Transverse colon (tissue), 4 donors: ENCODE results near the gene CHTF8. TPM values are rescaled to one million over a fixed set of nuclear protein-coding genes. Genes with fewer than 3 reads are reported as not detected.
"Not testable (repeated sequence)": the region's sequence is repeated elsewhere in the genome, so short reads cannot be mapped to it uniquely, and the experiment has no call there.

Experiments
- DNase-seq: peaks from one replicate; pipeline ENCODE4 v3.0.0-alpha.2; 2019
- H3K27ac ChIP-seq, 4 donors: fragments of 200-600 bp; sonication (generic); 2 replicates each; pipeline ENCODE4 v1.5.1; 2016 to 2018; ENCODE audit warnings: inconsistent platforms in 4 of 4
- H3K27me3 ChIP-seq: fragments of 200-600 bp; sonication (generic); 2 replicates; pipeline ENCODE4 v1.5.1; 2017; ENCODE audit warnings: inconsistent platforms
- H3K36me3 ChIP-seq, 4 donors: fragments of 200-600 bp; sonication (generic); 2 replicates each; pipeline ENCODE4 v1.5.1; 2017 to 2019; ENCODE audit warnings: inconsistent platforms in 4 of 4
- H3K4me1 ChIP-seq, 4 donors: fragments of 200-600 bp; sonication (generic); 2 replicates each; pipeline ENCODE4 v1.5.1; 2017 to 2020; ENCODE audit warnings: inconsistent platforms in 4 of 4
- H3K4me3 ChIP-seq, 4 donors: fragments of 200-600 bp; sonication (generic); 1 replicate in 1 of 4; 2 replicates in 3 of 4; pipeline versions ENCODE4 v1.5.1 to v1.6.1; 2017 to 2019; ENCODE audit warnings: inconsistent platforms in 4 of 4
- H3K9me3 ChIP-seq, 2 donors: fragments of 200-600 bp; sonication (generic); 2 replicates each; pipeline ENCODE4 v1.5.1; 2017 to 2019; ENCODE audit warnings: inconsistent platforms in 2 of 2
- CTCF ChIP-seq, 5 experiments: fragments of 200-600 bp in 3 of 5; fragments of 450-650 bp in 2 of 5; sonication (generic) in 3 of 5; IDR thresholded peaks; 1 replicate in 2 of 5; 2 replicates in 3 of 5; pipeline ENCODE4 v1.5.1; 2016 to 2017; ENCODE audit warnings: antibody characterized with exemption in 5 of 5, inconsistent platforms in 3 of 5, mild to moderate bottlenecking in 2 of 5, moderate library complexity in 1 of 5
- EP300 ChIP-seq: sonication (generic); formaldehyde crosslinking; IDR thresholded peaks from one replicate; pipeline ENCODE4 v1.6.1; 2017; ENCODE audit warnings: antibody characterized with exemption, low read depth
- POLR2A ChIP-seq: fragments of 450-650 bp; IDR thresholded peaks from one replicate; pipeline ENCODE4 v1.6.1; 2016; ENCODE audit warnings: antibody characterized with exemption, mild to moderate bottlenecking, moderate library complexity
- POLR2AphosphoS5 ChIP-seq, 3 donors: sonication (generic); formaldehyde crosslinking; IDR thresholded peaks; one replicate each; pipeline ENCODE4 v1.6.1; 2016; ENCODE audit warnings: antibody characterized with exemption in 3 of 3
- WGBS, 2 donors: methylation state at CpG; one replicate each; pipeline ENCODE4 v1.1.5; 2018; ENCODE audit warnings: low coverage in 1 of 2; 5-methylcytosine and 5-hydroxymethylcytosine counted together
- in situ Hi-C, 4 donors: fragments of 200-750 bp; cut with MboI; loops; one replicate each; pipeline versions ENCODE4 v1.15.0 to v1.15.1; 2017; ENCODE audit warnings: low sequenced_read_pairs in 3 of 4, low pct_ligation_motif_present in 1 of 4, low pct_unique_long_range_greater_than_20kb in 1 of 4
- intact Hi-C: fragments of 100-400 bp; cut with DNase I; formaldehyde crosslinking; loops from one replicate; pipeline ENCODE4 v1.15.1; 2023; ENCODE audit warnings: low total_unique reads
- total RNA-seq, 4 donors: library from RNA; depleted of rRNA; stranded (reverse); fragments of >200 nt; gene quantifications; one replicate each; pipeline ENCODE4 v1.1.0, GENCODE V29; 2016

CHTF8 gene
- total RNA-seq, 4 donors from 2014 or later, result 49.2 to 207 (median 68.9) TPM

GRCh38 chr16:69145658-69146057 lies 13.3 kb upstream of the CHTF8 start:
- intact Hi-C loops, result no loop called here
- Histone ChIP-seq H3K27ac (no peak overlapping the region), H3K27me3 (no peaks in the 10 kb centered on the region), H3K36me3 (peaks cover 0 to 26% (median 10%) of the 10 kb centered on the region in 4 donors), H3K4me1 (no peaks in the 10 kb centered on the region), H3K4me3 (no peak overlapping the region), H3K9me3 (no peaks in the 10 kb centered on the region)
- in situ Hi-C loops, result loop anchor here in 1 of 4 donors (10.0 kb wide), 1 partner anchor 139 kb away; no protein-coding TSS in a partner anchor
- TF ChIP-seq EP300 (no peak), POLR2AphosphoS5 (IDR thresholded peaks at IDR 0.05) (no peak), CTCF (IDR thresholded peaks at IDR 0.05) (no peak), POLR2A (no peak)
- WGBS, 2 donors, result 82 to 91% methylated on average over 3 to 4 of the region's 4 CpGs
- no peak for DNase-seq

- in situ Hi-C loops, result loop anchor here in 1 of 4 donors (10.0 kb wide), 1 partner anchor 142 kb away; no protein-coding TSS in a partner anchor
- TF ChIP-seq CTCF (IDR thresholded peaks at IDR 0.05), result peak in 4 of 5 experiments; percentile 26 to 62 (median 36)
- no peak for TF ChIP-seq EP300
- H3K4me3 ChIP-seq, result no peak overlapping the region
- no peaks in the 10 kb centered on the region for H3K9me3 ChIP-seq
- no peak overlapping the region for H3K27ac ChIP-seq
- DNase-seq, result peak; percentile 25
- 82% methylated on average over 11 of the region's 11 CpGs; no CpG with 5 or more reads in 1 of the 2 donors for WGBS, 2 donors
- peaks cover 0 to 42% (median 13%) of the 10 kb centered on the region in 4 donors for H3K36me3 ChIP-seq
- no peaks in the 10 kb centered on the region for H3K27me3 ChIP-seq
- H3K4me1 ChIP-seq, result no peaks in the 10 kb centered on the region
- intact Hi-C loops, result no loop called here
Observed at GRCh38 chr16:69143116-69143515, 10.7 kb upstream of the CHTF8 start.

GRCh38 chr16:69141936-69142335 lies 9.5 kb upstream of the CHTF8 start:
- Histone ChIP-seq H3K27ac (no peak overlapping the region), H3K27me3 (no peaks in the 10 kb centered on the region), H3K4me1 (no peaks in the 10 kb centered on the region), H3K9me3 (no peaks in the 10 kb centered on the region), H3K36me3 (peaks cover 0 to 53% (median 13%) of the 10 kb centered on the region in 4 donors), H3K4me3 (no peak overlapping the region)
- intact Hi-C loops (no loop called here), in situ Hi-C loops (loop anchor here in 1 of 4 donors (10.0 kb wide), 1 partner anchor 143 kb away; no protein-coding TSS in a partner anchor)
- 93% methylated on average over 4 of the region's 4 CpGs; no CpG with 5 or more reads in 1 of the 2 donors for WGBS, 2 donors
- no peak for DNase-seq
- TF ChIP-seq CTCF (IDR thresholded peaks at IDR 0.05), result no peak
- TF ChIP-seq EP300, result no peak
- no peak for TF ChIP-seq POLR2AphosphoS5 (IDR thresholded peaks at IDR 0.05)
- TF ChIP-seq POLR2A, result no peak

- TF ChIP-seq CTCF (IDR thresholded peaks at IDR 0.05), result no peak
- TF ChIP-seq EP300, result no peak
- TF ChIP-seq POLR2AphosphoS5 (IDR thresholded peaks at IDR 0.05), result no peak
- TF ChIP-seq POLR2A, result no peak
Observed at GRCh38 chr16:69141014-69141413, 8.6 kb upstream of the CHTF8 start.

GRCh38 chr16:69139464-69139863 lies 7.1 kb upstream of the CHTF8 start:
- H3K9me3 ChIP-seq, in situ Hi-C loops, H3K27me3 ChIP-seq, H3K4me1 ChIP-seq, H3K4me3 ChIP-seq, DNase-seq, H3K27ac ChIP-seq: not testable (repeated sequence)
- WGBS, 2 donors, result 83 to 94% methylated on average over 6 to 7 of the region's 7 CpGs
- intact Hi-C loops, result loop anchor here (5.0 kb wide), 1 partner anchor 1148 kb away; the partner anchor contains the start of gene AARS1
- H3K36me3 ChIP-seq, result peaks cover 0 to 45% (median 9%) of the 10 kb centered on the region in 4 donors

More at GRCh38 chr16:69141014-69141413, 8.6 kb upstream of the CHTF8 start:
- Histone ChIP-seq H3K4me1 (no peaks in the 10 kb centered on the region), H3K36me3 (peaks cover 0 to 51% (median 13%) of the 10 kb centered on the region in 4 donors), H3K27ac (no peak overlapping the region), H3K27me3 (no peaks in the 10 kb centered on the region), H3K9me3 (no peaks in the 10 kb centered on the region), H3K4me3 (no peak overlapping the region)
- WGBS, 2 donors, result 96% methylated on average over 4 to 5 of the region's 5 CpGs
- DNase-seq, result no peak
- in situ Hi-C loops (loop anchor here in 1 of 4 donors (10.0 kb wide), 1 partner anchor 144 kb away; no protein-coding TSS in a partner anchor), intact Hi-C loops (no loop called here)
